A549 treated with AZD9567 at 1 μM for 4 hours (cell line): ENCODE data around the gene VEZF1. TPM values are rescaled to one million over a fixed set of nuclear protein-coding genes. Genes with fewer than 3 reads are reported as not detected.

Experiments
- total RNA-seq: library from RNA; stranded (reverse); fragments of 200-300 nt; extraction: Qiagen RNA extraction; gene quantifications from 5 replicates; pipeline ENCODE4 v1.2.3, GENCODE V29; 2022; ENCODE audit not compliant: insufficient read depth

VEZF1 gene, protein sequence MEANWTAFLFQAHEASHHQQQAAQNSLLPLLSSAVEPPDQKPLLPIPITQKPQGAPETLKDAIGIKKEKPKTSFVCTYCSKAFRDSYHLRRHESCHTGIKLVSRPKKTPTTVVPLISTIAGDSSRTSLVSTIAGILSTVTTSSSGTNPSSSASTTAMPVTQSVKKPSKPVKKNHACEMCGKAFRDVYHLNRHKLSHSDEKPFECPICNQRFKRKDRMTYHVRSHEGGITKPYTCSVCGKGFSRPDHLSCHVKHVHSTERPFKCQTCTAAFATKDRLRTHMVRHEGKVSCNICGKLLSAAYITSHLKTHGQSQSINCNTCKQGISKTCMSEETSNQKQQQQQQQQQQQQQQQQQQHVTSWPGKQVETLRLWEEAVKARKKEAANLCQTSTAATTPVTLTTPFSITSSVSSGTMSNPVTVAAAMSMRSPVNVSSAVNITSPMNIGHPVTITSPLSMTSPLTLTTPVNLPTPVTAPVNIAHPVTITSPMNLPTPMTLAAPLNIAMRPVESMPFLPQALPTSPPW
- total RNA-seq, result 33.1 to 44.1 TPM (median 40.5 TPM) in 5 replicates

DNA sequence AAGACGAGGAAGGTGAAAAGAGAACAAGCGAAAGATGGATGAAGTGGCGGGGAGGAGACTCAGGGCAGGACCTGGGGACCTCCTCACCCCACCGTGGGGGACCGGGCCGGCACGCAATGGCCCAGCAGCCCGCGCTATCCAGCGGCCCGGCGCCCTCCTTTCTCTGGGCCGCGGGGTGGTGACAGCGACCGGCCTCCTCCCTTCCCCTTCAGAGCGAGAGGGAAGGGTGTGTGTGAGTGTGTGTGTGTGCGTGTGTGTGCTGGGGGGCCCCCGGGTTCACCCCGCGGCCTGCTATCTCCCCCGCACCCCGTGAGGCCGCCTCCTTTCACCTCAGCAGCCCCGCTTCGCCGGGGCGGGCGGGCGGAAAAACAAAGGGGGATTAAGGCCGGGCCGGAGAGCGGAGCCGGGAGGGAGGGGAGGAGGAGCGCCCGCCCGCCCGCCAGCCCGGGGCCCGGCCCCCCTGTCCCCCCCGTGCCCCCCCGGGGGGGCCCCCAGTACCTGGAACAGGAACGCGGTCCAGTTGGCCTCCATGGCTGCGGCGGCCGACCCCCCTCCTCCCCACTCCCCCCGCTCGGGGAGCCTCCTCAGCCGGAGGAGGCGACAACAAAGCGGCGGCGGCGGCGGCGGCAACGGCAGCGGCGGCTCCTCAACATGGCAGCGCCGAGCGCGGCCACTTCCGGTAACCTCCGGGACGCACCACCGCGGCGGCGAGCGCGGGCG is at the start of gene VEZF1:
TSS of gene VEZF1 (minus strand) at position 674 of the 720 bp plus-strand sequence. CDS start at position 531, 143 bp downstream.

DNA sequence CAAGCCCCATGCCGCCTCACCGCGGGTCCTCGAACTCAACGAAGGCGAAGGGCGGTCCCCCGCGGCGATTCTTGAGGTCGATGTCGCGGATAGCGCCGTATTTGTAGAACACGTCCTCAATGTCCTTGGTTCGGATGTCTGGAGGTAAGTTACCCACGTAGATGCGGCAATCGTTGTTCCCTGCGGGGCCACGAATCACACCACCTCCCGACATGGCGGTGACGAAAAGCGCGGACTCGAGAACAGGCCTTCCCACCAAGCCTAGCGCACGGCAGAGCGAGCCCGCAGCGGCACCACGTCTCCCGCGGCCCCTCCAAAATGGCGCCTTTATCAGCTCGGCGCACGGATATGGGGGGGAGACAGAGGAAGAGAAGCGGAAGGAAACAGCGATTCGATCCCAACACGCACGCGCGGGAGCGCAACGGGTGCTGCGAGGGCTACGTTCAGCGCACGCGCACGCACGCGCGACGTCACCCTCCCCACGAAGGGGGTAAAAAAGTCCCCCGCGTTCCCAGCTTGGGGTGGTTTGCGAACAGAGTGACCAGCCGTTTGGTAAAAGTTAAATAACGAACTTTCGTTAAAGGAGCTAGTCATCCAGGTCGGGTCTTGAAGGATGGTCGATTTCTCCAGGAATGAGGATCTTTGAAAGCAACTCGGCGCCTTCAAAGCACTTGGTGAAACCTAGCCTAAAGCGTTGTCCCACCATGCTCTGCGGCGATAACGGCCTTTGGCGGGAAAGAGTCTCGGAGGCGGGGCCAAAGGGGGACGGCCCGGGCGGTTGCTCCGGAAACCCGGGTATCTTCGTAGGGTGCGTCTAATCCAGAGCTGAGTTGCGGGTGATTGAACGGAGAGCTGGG is 19.1 kb upstream of the VEZF1 start, which contains the start of gene SRSF1:
TSS of gene SRSF1 (minus strand) at position 323 of the 857 bp plus-strand sequence. CDS start at position 214, 109 bp downstream.

DNA sequence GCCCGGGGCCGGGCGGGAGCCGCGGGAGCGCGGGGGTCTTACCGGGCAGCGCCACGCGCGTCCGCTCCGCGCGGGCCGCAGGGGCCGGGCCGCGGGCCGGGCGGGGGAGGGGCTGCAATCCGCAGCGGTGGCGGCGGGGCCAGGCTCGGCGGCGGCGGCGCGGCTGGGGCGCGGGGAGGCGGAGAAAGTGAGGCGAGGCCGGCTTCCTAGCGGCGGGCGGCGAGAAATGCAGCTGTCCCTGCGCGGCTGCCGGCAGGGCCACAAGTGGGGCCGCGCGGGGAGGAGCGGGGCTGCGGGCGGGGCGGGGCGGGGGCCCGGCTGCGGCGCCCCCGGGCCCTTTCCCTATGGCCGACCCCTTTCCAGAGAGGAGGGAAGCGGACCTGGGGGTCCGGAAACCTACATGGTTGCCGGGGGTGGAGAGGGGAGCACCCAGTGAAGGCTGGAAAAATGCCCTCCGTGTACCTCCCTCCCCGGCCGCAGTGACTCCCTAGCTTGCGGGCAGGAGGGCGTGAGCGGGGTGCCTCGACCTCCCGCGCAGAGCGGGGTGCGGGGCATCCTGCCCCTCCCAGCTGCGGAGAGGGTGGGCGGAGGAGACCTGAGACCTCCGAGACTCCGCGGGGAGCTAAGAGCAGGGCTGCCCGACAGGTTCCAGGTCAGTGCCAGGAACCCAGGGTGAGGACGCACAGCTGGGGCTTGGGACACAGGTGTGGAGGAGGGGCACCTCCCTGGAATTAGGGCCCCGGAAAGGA is 32.7 kb downstream of the VEZF1 start, which contains the start of gene CUEDC1:
TSS of gene CUEDC1 (minus strand) at position 230 of the 749 bp plus-strand sequence. CDS start 69,848 bp downstream, outside the sequence.

Other genes with a start within 250 kb of the VEZF1 start
- not detected in 5 replicates for gene CCDC182, start 243.0 kb downstream of the VEZF1 start, total RNA-seq
- 161 to 205 TPM (median 166 TPM) in 5 replicates for gene MRPS23, start 138.2 kb downstream of the VEZF1 start, total RNA-seq
- gene CUEDC1, start 32.8 kb downstream of the VEZF1 start, total RNA-seq, result 47.0 to 58.1 TPM (median 53.5 TPM) in 5 replicates
- gene SRSF1, start 19.0 kb upstream of the VEZF1 start, total RNA-seq, result 209 to 330 TPM (median 245 TPM) in 5 replicates
- gene DYNLL2, start 95.2 kb upstream of the VEZF1 start, total RNA-seq, result 23.9 to 27.3 TPM (median 26.2 TPM) in 5 replicates
- gene OR4D1, start 160.1 kb upstream of the VEZF1 start, total RNA-seq, result 0.01 to 0.02 TPM in 2 of 5 replicates, not detected in the others
- gene OR4D2, start 178.7 kb upstream of the VEZF1 start, total RNA-seq, result not detected in 5 replicates
- gene EPX, start 204.5 kb upstream of the VEZF1 start, total RNA-seq, result not detected in 5 replicates
- gene MKS1, start 231.0 kb upstream of the VEZF1 start, total RNA-seq, result 9.7 to 12.7 TPM (median 11.3 TPM) in 5 replicates